Upper lobe of left lung (tissue), 6 donors: ENCODE data around the gene PRR3. TPM values are rescaled to one million over a fixed set of nuclear protein-coding genes. Genes with fewer than 3 reads are reported as not detected.

Source experiments
- ATAC-seq, 2 donors: fragments of 200-7000 bp; cut with Tn5 transposase; one replicate each; pipeline ENCODE4 v1.9.1; 2022; ENCODE audit warnings: mild to moderate bottlenecking in 2 of 2, moderate library complexity in 2 of 2; ENCODE audit not compliant: low FRiP score in 2 of 2
- DNase-seq, 2 donors: peaks; one replicate each; pipeline ENCODE4 v3.0.0-alpha.2; 2019 to 2020
- H3K27ac ChIP-seq, 4 donors: fragments of 200-600 bp; sonication (generic); one replicate each; pipeline ENCODE4 v1.5.1; 2016 to 2019
- H3K27me3 ChIP-seq, 4 donors: fragments of 200-600 bp; sonication (generic); one replicate each; pipeline ENCODE4 v1.5.1; 2017 to 2019
- H3K36me3 ChIP-seq, 4 donors: fragments of 200-600 bp; sonication (generic); one replicate each; pipeline ENCODE4 v1.5.1; 2016 to 2019
- H3K4me1 ChIP-seq, 4 donors: fragments of 200-600 bp; sonication (generic); one replicate each; pipeline ENCODE4 v1.5.1; 2018 to 2019
- H3K4me3 ChIP-seq, 4 donors: fragments of 200-600 bp; sonication (generic); one replicate each; pipeline ENCODE4 v1.5.1; 2017 to 2019; ENCODE audit warnings: mild to moderate bottlenecking in 2 of 4, moderate library complexity in 1 of 4
- H3K9me3 ChIP-seq, 4 donors: fragments of 200-600 bp; sonication (generic); one replicate each; pipeline ENCODE4 v1.5.1; 2018 to 2019
- CTCF ChIP-seq, 6 experiments: fragments of 450-650 bp in 4 of 6; fragments of 200-600 bp in 2 of 6; sonication (generic) in 2 of 6; IDR thresholded peaks; one replicate each; pipeline ENCODE4 v1.5.1; 2016 to 2019; ENCODE audit warnings: antibody characterized with exemption in 6 of 6
- EP300 ChIP-seq, 4 donors: sonication (generic); formaldehyde crosslinking; IDR thresholded peaks; one replicate each; pipeline ENCODE4 v1.5.1; 2017; ENCODE audit warnings: antibody characterized with exemption in 4 of 4, control low read depth in 2 of 4
- POLR2A ChIP-seq, 4 donors: fragments of 450-650 bp; IDR thresholded peaks; one replicate each; pipeline ENCODE4 v1.5.1; 2016 to 2017; ENCODE audit warnings: antibody characterized with exemption in 4 of 4, mild to moderate bottlenecking in 2 of 4
- POLR2AphosphoS5 ChIP-seq, 2 donors: sonication (generic); formaldehyde crosslinking; IDR thresholded peaks; one replicate each; pipeline ENCODE4 v1.5.1; 2017; ENCODE audit warnings: antibody characterized with exemption in 2 of 2
- WGBS, 2 donors: methylation state at CpG; one replicate each; pipeline ENCODE4 v1.1.5; 2017 to 2018; 5-methylcytosine and 5-hydroxymethylcytosine counted together
- total RNA-seq, 6 donors: library from RNA; depleted of rRNA in 4 of 6; stranded (reverse); fragments of >200 nt in 4 of 6; gene quantifications; one replicate each; pipeline versions ENCODE4 v1.1.0 to v1.2.1, GENCODE V29; 2016 to 2021
- donor health status: DM: no; HTN: no; CAD: no; lungs with moderate emphysema.
- donor health status: DM: no; HTN: yes; CAD: no; lungs with severe emphysema.

PRR3 gene
- total RNA-seq, 6 donors from 2014 or later = 6.0 to 13.6 (median 7.0) TPM

- no peaks in the 10 kb centered on the region for H3K27me3 ChIP-seq
- TF ChIP-seq EP300 (IDR thresholded peaks at IDR 0.05) = no peak
- no peak for TF ChIP-seq POLR2AphosphoS5 (IDR thresholded peaks at IDR 0.05)
- no peak for TF ChIP-seq CTCF (IDR thresholded peaks at IDR 0.05)
- no peak for TF ChIP-seq POLR2A (IDR thresholded peaks at IDR 0.05)
- WGBS, 2 donors = 50% methylated on average over 2 of the region's 2 CpGs
- H3K27ac ChIP-seq = peak overlapping the region; percentile 37 to 83 (median 72)
- no peak for ATAC-seq
- no peaks in the 10 kb centered on the region for H3K9me3 ChIP-seq
- no peak overlapping the region for H3K4me3 ChIP-seq
- no peaks in the 10 kb centered on the region for H3K36me3 ChIP-seq
- DNase-seq = no peak
- peaks cover 7 to 33% (median 27%) of the 10 kb centered on the region in 4 donors for H3K4me1 ChIP-seq
Measured at GRCh38 chr6:30530014-30530413, 27.1 kb upstream of the PRR3 start.

- Histone ChIP-seq H3K27me3 (no peaks in the 10 kb centered on the region), H3K4me1 (peaks cover 7 to 22% (median 19%) of the 10 kb centered on the region in 4 donors), H3K27ac (peak overlapping the region; percentile 67 to 83 (median 71)), H3K36me3 (no peaks in the 10 kb centered on the region), H3K4me3 (peak overlapping the region in 1 of 4 donors; percentile 16), H3K9me3 (no peaks in the 10 kb centered on the region)
- ATAC-seq = no peak
- TF ChIP-seq POLR2AphosphoS5 (IDR thresholded peaks at IDR 0.05) = no peak
- TF ChIP-seq EP300 (IDR thresholded peaks at IDR 0.05) = peak in 2 of 4 donors; percentile 76 to 89
- no peak for TF ChIP-seq POLR2A (IDR thresholded peaks at IDR 0.05)
- no peak for DNase-seq
- WGBS, 2 donors = 59 to 64% methylated on average over 15 of the region's 15 CpGs
Measured at GRCh38 chr6:30533460-30534294, 23.4 kb upstream of the PRR3 start.

- no peak overlapping the region for H3K4me3 ChIP-seq
- no peaks in the 10 kb centered on the region for H3K36me3 ChIP-seq
- 77 to 78% methylated on average over 3 of the region's 3 CpGs for WGBS, 2 donors
- DNase-seq = no peak
- ATAC-seq = no peak
- peaks cover 12 to 20% (median 12%) of the 10 kb centered on the region in 4 donors for H3K4me1 ChIP-seq
- H3K27me3 ChIP-seq = no peaks in the 10 kb centered on the region
- TF ChIP-seq CTCF (IDR thresholded peaks at IDR 0.05) (no peak), POLR2AphosphoS5 (IDR thresholded peaks at IDR 0.05) (no peak), EP300 (IDR thresholded peaks at IDR 0.05) (no peak), POLR2A (IDR thresholded peaks at IDR 0.05) (no peak)
- no peaks in the 10 kb centered on the region for H3K9me3 ChIP-seq
- H3K27ac ChIP-seq = no peak overlapping the region
Measured at GRCh38 chr6:30537931-30538330, 19.2 kb upstream of the PRR3 start.

GRCh38 chr6:30541515-30542403 is 15.3 kb upstream of the PRR3 start:
- Histone ChIP-seq H3K36me3 (peaks cover 0 to 16% (median 8%) of the 10 kb centered on the region in 4 donors), H3K4me1 (peaks cover 22 to 26% (median 25%) of the 10 kb centered on the region in 4 donors), H3K4me3 (peak overlapping the region; percentile 17 to 37 (median 32)), H3K9me3 (no peaks in the 10 kb centered on the region), H3K27ac (peak overlapping the region; percentile 60 to 88 (median 78)), H3K27me3 (no peaks in the 10 kb centered on the region)
- ATAC-seq = peak; percentile 78 to 91
- peak in 1 of 4 donors; percentile 6 for TF ChIP-seq POLR2A (IDR thresholded peaks at IDR 0.05)
- TF ChIP-seq POLR2AphosphoS5 (IDR thresholded peaks at IDR 0.05) = peak; percentile 50 to 58
- TF ChIP-seq CTCF (IDR thresholded peaks at IDR 0.05) = peak; percentile 76 to 97 (median 90)
- peak in 1 of 4 donors; percentile 64 for TF ChIP-seq EP300 (IDR thresholded peaks at IDR 0.05)
- peak in 1 of 2 donors; percentile 90 for DNase-seq
- 9 to 11% methylated on average over 23 of the region's 23 CpGs for WGBS, 2 donors

- 13 to 15% methylated on average over 4 of the region's 4 CpGs for WGBS, 2 donors
- no peak for DNase-seq
Measured at GRCh38 chr6:30542404-30542725, 14.7 kb upstream of the PRR3 start.

More at GRCh38 chr6:30542404-30542725, 14.7 kb upstream of the PRR3 start:
- no peaks in the 10 kb centered on the region for H3K9me3 ChIP-seq
- H3K4me1 ChIP-seq = peaks cover 22 to 26% (median 25%) of the 10 kb centered on the region in 4 donors
- ATAC-seq = peak in 1 of 2 donors; percentile 25
- TF ChIP-seq CTCF (IDR thresholded peaks at IDR 0.05) = no peak
- no peak for TF ChIP-seq POLR2A (IDR thresholded peaks at IDR 0.05)
- TF ChIP-seq POLR2AphosphoS5 (IDR thresholded peaks at IDR 0.05) = no peak
- no peak for TF ChIP-seq EP300 (IDR thresholded peaks at IDR 0.05)
- no peaks in the 10 kb centered on the region for H3K27me3 ChIP-seq
- peaks cover 0 to 22% (median 12%) of the 10 kb centered on the region in 4 donors for H3K36me3 ChIP-seq
- H3K4me3 ChIP-seq = peak overlapping the region in 3 of 4 donors; percentile 30 to 37 (median 35)
- H3K27ac ChIP-seq = peak overlapping the region; percentile 60 to 88 (median 78)
